BJ (cell line): ENCODE results near the gene CCR7. TPM values are rescaled to one million over a fixed set of nuclear protein-coding genes. Genes with fewer than 3 reads are reported as not detected.

Source experiments
- CTCF ChIA-PET: fragments of 350-600 bp; formaldehyde crosslinking; extraction: SDS; loops from one replicate; lab custom pipeline; 2021; ENCODE audit warnings: antibody characterized with exemption, inconsistent platforms; lab: Yijun Ruan, JAX
- POLR2A ChIA-PET: fragments of 300-600 bp; sonication (Branson Sonifier 250); formaldehyde crosslinking; extraction: SDS; loops from one replicate; lab custom pipeline; 2021; ENCODE audit warnings: antibody characterized with exemption; lab: Charles Lee
- DNase-seq: peaks from one replicate; pipeline ENCODE4 v3.0.0-alpha.2; 2011; ENCODE audit warnings: low read depth
- H3K27me3 ChIP-seq: 2 replicates; pipeline ENCODE4 v1.6.0; 2011; ENCODE audit warnings: low read length; ENCODE audit not compliant: control insufficient read depth, insufficient read depth
- H3K36me3 ChIP-seq: 2 replicates; pipeline ENCODE4 v1.5.1; 2011; ENCODE audit warnings: low read length; ENCODE audit not compliant: control insufficient read depth, insufficient read depth
- H3K4me3 ChIP-seq: 2 replicates; pipeline ENCODE4 v1.5.1; 2011; ENCODE audit warnings: low read depth, mild to moderate bottlenecking, control low read depth, low read length
- polyA plus RNA-seq: library from polyadenylated mRNA; depleted of rRNA; stranded (reverse); fragments of >200 nt; gene quantifications from 2 replicates; pipeline ENCODE4 v1.2.3, GENCODE V29; 2011
- TF ChIP-seq, protein P1 (sequence below): IDR thresholded peaks from 2 replicates; pipeline ENCODE4 v1.5.1; 2011; ENCODE audit warnings: low read depth, mild to moderate bottlenecking, control low read depth, inconsistent platforms, low read length, moderate library complexity; ENCODE audit not compliant: insufficient read depth

The CCR7 gene
- polyA plus RNA-seq, 1 experiment, result 0.45 TPM

DNA sequence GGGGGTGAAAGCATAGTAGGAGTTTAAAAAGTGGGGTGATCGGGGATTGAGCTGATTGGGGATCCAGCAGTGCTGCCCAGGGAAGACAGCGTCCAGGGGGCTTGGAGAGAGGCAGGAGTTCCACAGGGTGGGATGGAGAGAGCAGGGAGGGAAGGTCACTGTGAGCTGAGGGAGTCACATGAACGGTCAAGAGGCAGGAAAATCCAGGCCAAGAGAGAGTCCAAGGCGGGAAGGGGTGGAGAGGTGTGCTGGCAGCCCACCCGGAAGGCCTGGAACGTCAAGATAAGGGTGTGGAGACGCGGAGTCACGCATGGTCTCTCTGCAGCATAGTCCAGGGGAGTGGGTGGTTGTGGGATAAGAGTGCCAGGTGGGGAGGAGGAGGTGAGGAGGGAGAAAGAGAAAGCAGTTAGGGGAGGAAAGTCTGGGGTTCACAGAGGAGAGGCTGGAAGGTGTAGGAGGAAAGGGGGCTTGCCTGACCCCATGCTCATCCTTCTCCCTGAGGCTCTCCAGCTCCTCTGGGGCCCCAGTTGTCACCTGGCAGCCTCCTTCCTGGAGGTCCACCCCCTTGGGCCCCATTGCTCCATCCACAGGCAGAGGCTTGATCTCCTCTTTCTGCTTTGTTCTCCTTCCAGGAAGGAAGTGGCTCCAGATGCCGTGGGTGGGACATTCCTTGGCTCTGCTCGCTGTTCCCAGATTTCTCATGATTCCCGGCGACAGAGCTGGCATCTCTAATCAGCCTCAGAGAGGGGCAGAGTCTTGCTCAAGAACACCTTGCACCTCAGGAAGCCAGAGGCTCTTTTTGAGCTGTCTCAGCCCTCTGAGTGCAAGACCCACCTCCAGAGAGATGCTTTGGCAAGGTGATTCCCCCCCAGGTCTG, 28.7 kb downstream of the CCR7 start:
- CTCF ChIA-PET, result interaction anchor here (0.6 to 16.8 kb wide), 7 partner anchors 19 to 180 kb away, joined by 3 to 382 read pairs (median 69); partner anchors contain the start of genes GJD3 and IGFBP4
- no peak overlapping the region for H3K4me3 ChIP-seq
- H3K27me3 ChIP-seq, result no peaks in the 10 kb centered on the region
- DNase-seq, result no peak
- TF ChIP-seq, protein P1, sequence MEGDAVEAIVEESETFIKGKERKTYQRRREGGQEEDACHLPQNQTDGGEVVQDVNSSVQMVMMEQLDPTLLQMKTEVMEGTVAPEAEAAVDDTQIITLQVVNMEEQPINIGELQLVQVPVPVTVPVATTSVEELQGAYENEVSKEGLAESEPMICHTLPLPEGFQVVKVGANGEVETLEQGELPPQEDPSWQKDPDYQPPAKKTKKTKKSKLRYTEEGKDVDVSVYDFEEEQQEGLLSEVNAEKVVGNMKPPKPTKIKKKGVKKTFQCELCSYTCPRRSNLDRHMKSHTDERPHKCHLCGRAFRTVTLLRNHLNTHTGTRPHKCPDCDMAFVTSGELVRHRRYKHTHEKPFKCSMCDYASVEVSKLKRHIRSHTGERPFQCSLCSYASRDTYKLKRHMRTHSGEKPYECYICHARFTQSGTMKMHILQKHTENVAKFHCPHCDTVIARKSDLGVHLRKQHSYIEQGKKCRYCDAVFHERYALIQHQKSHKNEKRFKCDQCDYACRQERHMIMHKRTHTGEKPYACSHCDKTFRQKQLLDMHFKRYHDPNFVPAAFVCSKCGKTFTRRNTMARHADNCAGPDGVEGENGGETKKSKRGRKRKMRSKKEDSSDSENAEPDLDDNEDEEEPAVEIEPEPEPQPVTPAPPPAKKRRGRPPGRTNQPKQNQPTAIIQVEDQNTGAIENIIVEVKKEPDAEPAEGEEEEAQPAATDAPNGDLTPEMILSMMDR, result no peak
- POLR2A ChIA-PET, result interaction anchor here (0.7 to 1.2 kb wide), 2 partner anchors 13 to 103 kb away, joined by 3 to 8 read pairs; no protein-coding TSS in a partner anchor
- no peaks in the 10 kb centered on the region for H3K36me3 ChIP-seq

DNA sequence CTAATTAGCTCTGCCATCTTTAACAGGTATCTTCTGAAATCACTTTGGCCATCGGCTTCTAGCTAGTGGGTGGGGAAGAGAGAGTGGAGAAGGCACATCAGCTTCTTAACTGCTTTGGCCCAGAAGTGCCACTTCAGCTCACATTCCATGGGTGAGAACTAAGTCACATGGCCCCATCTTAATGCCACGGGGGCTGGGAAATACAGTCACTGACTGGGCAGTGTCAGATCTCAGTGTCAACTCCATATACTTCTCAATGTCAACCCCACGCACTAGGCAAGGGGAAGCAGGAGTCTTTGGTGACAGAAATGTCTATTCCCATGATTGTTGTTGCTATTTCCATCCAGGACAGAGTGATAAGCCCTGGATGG, 29.4 kb downstream of the CCR7 start:
- TF ChIP-seq, protein P1, result no peak
- CTCF ChIA-PET, result interaction anchor here (0.5 to 16.8 kb wide), 8 partner anchors 20 to 1677 kb away, joined by 3 to 382 read pairs (median 68); partner anchors contain the start of genes GJD3, IGFBP4 and TOP2A
- H3K4me3 ChIP-seq, result no peak overlapping the region
- no peak for DNase-seq
- no peaks in the 10 kb centered on the region for H3K36me3 ChIP-seq
- no peaks in the 10 kb centered on the region for H3K27me3 ChIP-seq
- POLR2A ChIA-PET, result interaction anchor here (0.7 kb wide), 1 partner anchor 103 kb away, joined by 8 read pairs; no protein-coding TSS in a partner anchor

DNA sequence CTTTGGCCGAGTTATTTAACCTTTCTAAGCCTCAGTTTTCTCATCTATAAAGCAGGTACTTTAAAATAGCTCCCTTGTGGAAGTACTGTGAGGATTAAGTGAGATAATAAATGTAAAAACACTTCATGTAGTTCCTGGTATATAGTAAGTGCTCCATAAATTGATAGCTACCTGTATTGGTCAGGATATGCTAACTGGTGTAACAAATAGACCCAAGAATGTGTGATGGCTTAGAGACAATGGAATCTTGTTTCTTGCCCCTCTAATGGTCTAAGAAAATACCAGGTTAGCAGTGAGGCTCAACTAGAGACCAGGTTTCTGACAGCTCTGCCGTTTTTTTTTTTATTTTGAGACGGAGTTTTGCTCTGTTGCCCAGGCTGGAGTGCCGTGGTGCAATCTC, 29.8 kb downstream of the CCR7 start:
- Histone ChIP-seq H3K36me3 (no peaks in the 10 kb centered on the region), H3K4me3 (no peak overlapping the region), H3K27me3 (no peaks in the 10 kb centered on the region)
- CTCF ChIA-PET, result interaction anchor here (0.5 to 16.8 kb wide), 9 partner anchors 20 to 1678 kb away, joined by 3 to 382 read pairs (median 66); partner anchors contain the start of genes GJD3, IGFBP4 and TOP2A
- TF ChIP-seq, protein P1, result no peak
- DNase-seq, result no peak
- POLR2A ChIA-PET, result interaction anchor here (0.7 kb wide), 2 partner anchors 13 to 102 kb away, joined by 4 to 8 read pairs; no protein-coding TSS in a partner anchor

DNA sequence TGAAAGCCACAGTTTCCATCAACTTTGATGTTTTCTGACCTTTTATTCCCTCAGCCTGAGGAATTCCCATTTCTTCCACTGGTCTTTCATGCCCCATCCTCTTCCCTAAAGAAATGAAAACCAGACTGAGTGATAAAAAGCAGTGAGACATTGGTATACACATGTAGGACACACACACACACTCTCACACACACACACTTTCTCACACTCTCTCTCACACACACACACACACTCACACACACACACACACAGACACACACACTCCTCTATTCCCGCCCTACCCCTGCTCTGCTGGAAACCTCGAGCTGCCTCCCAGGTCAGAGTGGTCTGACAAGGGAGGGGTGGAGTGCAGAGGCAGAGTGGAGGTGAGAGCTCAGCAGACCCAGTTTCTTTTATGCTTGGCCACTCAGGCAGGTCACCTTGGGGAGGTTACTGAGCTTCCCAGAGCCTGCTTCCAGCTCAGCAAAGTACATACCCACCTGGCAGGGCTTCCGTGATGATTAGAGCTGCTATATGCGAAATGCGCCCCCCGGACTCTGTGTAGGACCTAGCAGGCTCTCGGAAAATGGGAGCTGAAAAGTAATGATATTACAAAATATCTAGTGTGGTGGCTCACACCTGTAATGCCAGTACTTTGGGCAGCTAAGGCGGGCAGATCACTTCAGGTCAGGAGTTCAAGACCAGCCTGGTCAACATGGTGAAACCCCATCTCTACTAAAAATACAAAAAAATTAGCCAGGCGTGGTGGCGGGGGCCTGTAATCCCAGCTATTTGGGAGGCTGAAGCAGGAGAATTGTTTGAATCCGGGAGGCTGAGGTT, 30.7 kb downstream of the CCR7 start:
- POLR2A ChIA-PET, result interaction anchor here (0.5 to 0.9 kb wide), 2 partner anchors 14 to 555 kb away, joined by 3 read pairs; no protein-coding TSS in a partner anchor
- H3K4me3 ChIP-seq, result no peak overlapping the region
- CTCF ChIA-PET, result interaction anchor here (0.8 to 16.8 kb wide), 23 partner anchors 9 to 422 kb away, joined by 3 to 382 read pairs (median 5); partner anchors contain the start of genes GJD3, IGFBP4, TNS4 and TOP2A
- H3K27me3 ChIP-seq, result no peaks in the 10 kb centered on the region
- no peaks in the 10 kb centered on the region for H3K36me3 ChIP-seq
- TF ChIP-seq, protein P1, result no peak
- DNase-seq, result no peak
